AG04449 (cell line): Measurements from ENCODE around the gene TARM1.

ENCODE experiments used
- CTCF ChIA-PET: fragments of 350-600 bp; formaldehyde crosslinking; extraction: SDS; loops from one replicate; lab custom pipeline; 2021; ENCODE audit warnings: antibody characterized with exemption; lab: Yijun Ruan, JAX
- POLR2A ChIA-PET: fragments of 400-600, 350-600 bp; formaldehyde crosslinking; extraction: SDS; loops from one replicate; lab custom pipeline; 2020; ENCODE audit warnings: antibody characterized with exemption, inconsistent platforms; lab: Yijun Ruan, JAX
- DNase-seq: peaks from one replicate; pipeline ENCODE4 v3.0.0-alpha.2; 2010; ENCODE audit warnings: low read depth, low spot score
- H3K4me3 ChIP-seq: 2 replicates; pipeline ENCODE4 v1.5.1; 2011; ENCODE audit warnings: low read depth, mild to moderate bottlenecking, control low read depth, low read length
- TF ChIP-seq, protein P1 (sequence below): IDR thresholded peaks from one replicate; pipeline ENCODE4 v1.5.1; 2011; ENCODE audit warnings: mild to moderate bottlenecking, moderate library complexity, low read length, control low read depth, inconsistent platforms; ENCODE audit not compliant: insufficient read depth; ENCODE audit errors: missing control alignments

The TARM1 gene

DNA sequence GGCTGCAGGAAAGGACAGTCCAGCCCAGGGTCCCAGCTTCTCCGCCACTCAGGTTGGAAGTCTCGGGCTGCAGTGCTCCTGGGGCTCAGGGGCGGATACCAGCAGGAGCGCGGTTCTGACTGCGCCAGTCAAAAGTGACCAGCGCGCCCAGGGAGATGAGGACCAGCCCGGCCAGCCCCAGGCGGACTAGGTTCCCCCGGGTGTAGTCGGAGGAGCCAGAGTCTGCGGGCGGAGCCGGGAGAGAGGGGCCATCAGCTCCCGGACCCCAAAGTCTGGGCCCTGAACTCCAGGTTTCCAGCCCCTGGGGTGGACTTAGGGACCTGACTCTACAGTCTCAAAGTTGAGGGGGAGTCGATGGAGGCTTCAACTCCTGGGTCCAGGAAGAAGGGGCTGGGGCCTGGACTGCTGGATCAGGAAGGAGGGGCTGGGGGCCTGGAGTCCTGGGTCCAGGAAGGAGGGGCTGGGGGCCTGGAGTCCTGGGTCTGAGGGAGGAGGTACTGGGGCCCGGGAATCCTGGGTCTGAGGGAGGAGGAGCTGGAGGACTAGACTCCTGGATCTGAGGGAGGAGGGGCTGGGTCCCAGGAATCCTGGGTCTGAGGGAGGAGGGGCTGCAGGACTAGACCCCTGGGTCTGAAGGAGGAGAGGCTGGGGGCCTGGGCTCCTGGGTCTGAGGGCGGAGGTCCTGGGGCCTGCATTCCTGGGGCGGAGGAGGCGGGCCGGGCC, 14.1 kb upstream of the TARM1 start:
- POLR2A ChIA-PET = no interaction called here
- no peak for DNase-seq
- TF ChIP-seq, protein P1, sequence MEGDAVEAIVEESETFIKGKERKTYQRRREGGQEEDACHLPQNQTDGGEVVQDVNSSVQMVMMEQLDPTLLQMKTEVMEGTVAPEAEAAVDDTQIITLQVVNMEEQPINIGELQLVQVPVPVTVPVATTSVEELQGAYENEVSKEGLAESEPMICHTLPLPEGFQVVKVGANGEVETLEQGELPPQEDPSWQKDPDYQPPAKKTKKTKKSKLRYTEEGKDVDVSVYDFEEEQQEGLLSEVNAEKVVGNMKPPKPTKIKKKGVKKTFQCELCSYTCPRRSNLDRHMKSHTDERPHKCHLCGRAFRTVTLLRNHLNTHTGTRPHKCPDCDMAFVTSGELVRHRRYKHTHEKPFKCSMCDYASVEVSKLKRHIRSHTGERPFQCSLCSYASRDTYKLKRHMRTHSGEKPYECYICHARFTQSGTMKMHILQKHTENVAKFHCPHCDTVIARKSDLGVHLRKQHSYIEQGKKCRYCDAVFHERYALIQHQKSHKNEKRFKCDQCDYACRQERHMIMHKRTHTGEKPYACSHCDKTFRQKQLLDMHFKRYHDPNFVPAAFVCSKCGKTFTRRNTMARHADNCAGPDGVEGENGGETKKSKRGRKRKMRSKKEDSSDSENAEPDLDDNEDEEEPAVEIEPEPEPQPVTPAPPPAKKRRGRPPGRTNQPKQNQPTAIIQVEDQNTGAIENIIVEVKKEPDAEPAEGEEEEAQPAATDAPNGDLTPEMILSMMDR = no peak
- CTCF ChIA-PET = interaction anchor here (0.7 to 2.1 kb wide), 5 partner anchors 13 to 303 kb away, joined by 3 to 9 read pairs (median 3); partner anchors contain the start of gene CNOT3
- peak overlapping the region; percentile 51 for H3K4me3 ChIP-seq

GRCh38 chr19:54094426-54095000, 13.3 kb upstream of the TARM1 start:
- CTCF ChIA-PET = interaction anchor here (0.7 to 2.1 kb wide), 3 partner anchors 13 to 296 kb away, joined by 3 to 5 read pairs (median 3); no protein-coding TSS in a partner anchor
- no peak overlapping the region for H3K4me3 ChIP-seq
- DNase-seq = no peak
- POLR2A ChIA-PET = no interaction called here
- TF ChIP-seq, protein P1 = no peak

DNA sequence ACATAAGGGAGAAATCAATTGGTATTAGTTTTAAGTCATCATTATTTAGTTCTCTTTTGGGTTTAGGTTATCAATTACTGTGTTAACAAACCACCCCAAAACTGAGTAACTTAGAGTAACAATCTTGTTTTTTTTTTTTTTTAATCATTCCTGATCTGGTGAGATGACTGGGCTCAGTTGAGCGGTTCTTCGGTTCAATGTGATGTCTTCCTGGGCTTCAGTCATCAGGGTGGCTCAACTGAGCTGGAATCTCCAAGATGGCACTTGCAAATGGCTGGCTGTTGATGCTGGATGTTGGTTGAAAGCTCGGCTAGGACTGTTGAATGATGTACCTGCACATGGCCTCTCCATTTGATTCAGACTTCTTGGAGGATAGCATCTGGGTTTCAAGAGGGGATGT, 3.2 kb upstream of the TARM1 start:
- no peak for DNase-seq
- CTCF ChIA-PET = interaction anchor here (1.2 kb wide), 1 partner anchor 292 kb away, joined by 5 read pairs; no protein-coding TSS in a partner anchor
- TF ChIP-seq, protein P1 = no peak
- no peak overlapping the region for H3K4me3 ChIP-seq
- POLR2A ChIA-PET = no interaction called here

DNA sequence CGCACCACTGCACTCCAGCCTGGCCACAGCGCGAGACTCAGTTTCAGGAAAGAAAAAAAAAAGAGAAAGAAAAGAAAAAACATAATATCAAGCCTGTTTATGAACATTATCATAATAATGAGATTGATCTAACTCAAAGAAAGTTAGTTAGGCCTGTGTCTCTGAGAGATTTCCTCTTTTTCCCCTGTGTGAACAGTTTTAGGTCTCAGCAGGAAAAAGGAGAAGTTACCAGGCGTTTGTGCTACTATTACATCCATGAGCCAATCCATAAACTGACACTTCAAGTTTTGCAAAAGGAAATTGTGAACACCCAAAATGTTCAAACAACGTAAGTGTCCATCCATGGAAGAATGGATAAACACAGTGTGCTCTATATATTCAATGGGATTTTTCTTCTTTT, 3.8 kb downstream of the TARM1 start:
- no peak overlapping the region for H3K4me3 ChIP-seq
- no peak for DNase-seq
- TF ChIP-seq, protein P1 = no peak
- POLR2A ChIA-PET = no interaction called here
- CTCF ChIA-PET = no interaction called here

- TF ChIP-seq, protein P1 = no peak
- DNase-seq = no peak
- ChIA-PET CTCF (no interaction called here), POLR2A (no interaction called here)
- H3K4me3 ChIP-seq = no peak overlapping the region
Observed at GRCh38 chr19:54074851-54075250, 6.3 kb downstream of the TARM1 start.

DNA sequence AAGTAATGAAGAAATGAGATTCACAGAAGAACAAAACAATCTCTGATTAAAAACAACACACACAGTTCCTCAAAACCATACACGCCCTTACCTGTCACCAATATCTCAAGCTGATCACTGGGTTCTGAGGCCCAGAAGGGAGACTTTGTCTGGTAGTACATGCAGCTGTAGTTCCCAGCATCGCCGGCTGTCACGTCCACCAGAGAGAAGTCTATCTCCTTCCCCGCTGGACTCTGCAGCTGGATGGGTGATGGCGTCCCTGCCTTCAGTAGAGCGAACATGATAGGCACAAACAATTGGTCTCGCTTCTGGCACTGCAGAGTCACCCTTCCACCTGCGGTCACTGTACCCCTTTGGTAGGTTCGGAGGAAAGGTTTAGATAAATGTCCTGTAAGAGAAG, 7.3 kb downstream of the TARM1 start:
- POLR2A ChIA-PET = no interaction called here
- CTCF ChIA-PET = no interaction called here
- no peak overlapping the region for H3K4me3 ChIP-seq
- TF ChIP-seq, protein P1 = no peak
- DNase-seq = no peak
